Occipital lobe (tissue), 3 donors: ENCODE measurements around the gene RCOR1. TPM values are rescaled to one million over a fixed set of nuclear protein-coding genes. Genes with fewer than 3 reads are reported as not detected.

Experiments
- DNase-seq: peaks from one replicate; lab custom pipeline; 2025; lab: John Stamatoyannopoulos, UW
- small RNA-seq: library from RNA; depleted of rRNA; stranded (forward); fragments of <200 nt; gene quantifications from one replicate; pipeline ENCODE3, GENCODE V24; 2014
- total RNA-seq: library from RNA; depleted of rRNA; stranded (reverse); fragments of >200 nt; gene quantifications from one replicate; pipeline ENCODE4 v1.2.3, GENCODE V29; 2014

RCOR1 gene
- total RNA-seq, 1 donor from 2014 or later: 13.1 TPM

DNA sequence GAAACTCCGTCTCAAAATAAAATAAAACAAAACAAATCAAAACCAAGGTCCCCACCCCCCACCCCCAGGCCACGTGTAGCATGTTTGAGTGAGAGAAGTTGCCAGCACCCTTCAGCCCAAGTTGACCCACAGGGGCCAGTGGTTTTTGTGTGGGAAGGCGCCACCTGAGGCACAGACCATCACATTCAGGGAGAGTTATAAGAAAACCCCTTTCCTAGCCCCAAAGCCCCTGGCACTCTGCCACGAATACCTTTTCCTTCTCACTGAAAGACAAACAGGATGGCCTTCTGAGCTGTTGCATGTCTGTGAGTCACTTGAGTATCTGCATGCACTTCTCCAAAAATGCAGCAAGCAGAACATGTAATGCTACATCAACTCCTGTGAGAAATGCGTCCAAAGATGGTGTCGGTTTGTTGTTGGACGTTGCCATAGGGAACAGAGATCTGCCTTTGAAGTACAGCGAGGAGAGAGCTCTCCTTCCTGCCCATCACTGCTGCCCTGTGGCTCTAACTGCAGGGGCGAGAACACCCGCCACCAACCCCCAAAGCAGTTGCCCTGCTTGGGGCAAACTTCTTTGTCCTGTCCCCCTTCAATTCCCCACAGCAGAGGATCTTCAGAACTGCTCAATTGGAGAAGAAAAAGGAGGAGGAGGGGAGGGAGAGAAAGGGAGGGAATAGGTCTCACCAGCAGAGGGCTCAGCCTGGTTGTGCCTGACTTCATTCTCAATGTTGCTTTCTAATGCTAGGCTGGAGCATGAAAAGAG lies 182.1 kb downstream of the RCOR1 start:
- no peak for DNase-seq

DNA sequence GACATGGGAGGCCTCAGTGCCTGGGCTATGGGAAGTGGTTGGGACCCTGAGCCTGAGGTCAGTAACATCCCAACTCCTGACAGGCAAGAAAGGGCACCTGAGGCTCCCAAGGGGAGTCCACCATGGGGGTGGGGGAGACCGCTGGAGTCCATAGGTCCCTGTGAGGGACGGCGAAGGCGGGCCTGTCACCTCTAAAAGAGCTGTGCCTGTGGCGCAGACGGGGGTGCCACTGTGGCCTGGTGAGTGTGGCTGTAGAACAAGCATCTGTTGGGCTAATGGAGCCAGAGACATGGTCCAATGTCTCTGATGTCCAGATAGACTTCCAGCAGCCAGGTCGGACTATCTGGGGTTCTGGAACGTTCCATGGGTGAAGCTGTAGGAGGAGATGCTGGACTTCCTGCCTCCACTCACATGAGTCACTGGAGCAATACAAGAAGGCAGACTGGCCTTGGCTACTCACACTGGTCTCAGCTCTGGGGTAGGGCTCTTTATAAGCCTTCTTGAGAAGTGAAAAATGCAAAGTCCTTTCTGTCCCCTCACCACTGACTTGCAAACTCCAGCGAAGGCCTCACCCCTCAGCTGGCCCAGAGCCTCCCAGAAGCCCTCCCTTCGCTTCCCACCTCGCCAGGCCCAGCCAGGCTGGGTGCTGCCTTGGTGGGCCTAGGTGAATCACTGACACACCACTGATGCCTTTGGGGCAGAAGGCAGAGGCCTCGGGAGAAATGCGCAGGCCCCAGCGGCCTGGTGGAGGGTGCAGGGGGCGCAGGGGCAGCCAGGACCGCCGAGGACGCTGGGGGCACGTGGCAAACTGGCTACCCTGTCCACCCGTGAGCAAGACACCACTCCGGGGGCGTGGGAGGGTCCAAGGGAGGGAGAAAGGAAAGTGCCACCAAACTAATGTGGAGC lies 183.7 kb downstream of the RCOR1 start:
- no peak for DNase-seq

DNA sequence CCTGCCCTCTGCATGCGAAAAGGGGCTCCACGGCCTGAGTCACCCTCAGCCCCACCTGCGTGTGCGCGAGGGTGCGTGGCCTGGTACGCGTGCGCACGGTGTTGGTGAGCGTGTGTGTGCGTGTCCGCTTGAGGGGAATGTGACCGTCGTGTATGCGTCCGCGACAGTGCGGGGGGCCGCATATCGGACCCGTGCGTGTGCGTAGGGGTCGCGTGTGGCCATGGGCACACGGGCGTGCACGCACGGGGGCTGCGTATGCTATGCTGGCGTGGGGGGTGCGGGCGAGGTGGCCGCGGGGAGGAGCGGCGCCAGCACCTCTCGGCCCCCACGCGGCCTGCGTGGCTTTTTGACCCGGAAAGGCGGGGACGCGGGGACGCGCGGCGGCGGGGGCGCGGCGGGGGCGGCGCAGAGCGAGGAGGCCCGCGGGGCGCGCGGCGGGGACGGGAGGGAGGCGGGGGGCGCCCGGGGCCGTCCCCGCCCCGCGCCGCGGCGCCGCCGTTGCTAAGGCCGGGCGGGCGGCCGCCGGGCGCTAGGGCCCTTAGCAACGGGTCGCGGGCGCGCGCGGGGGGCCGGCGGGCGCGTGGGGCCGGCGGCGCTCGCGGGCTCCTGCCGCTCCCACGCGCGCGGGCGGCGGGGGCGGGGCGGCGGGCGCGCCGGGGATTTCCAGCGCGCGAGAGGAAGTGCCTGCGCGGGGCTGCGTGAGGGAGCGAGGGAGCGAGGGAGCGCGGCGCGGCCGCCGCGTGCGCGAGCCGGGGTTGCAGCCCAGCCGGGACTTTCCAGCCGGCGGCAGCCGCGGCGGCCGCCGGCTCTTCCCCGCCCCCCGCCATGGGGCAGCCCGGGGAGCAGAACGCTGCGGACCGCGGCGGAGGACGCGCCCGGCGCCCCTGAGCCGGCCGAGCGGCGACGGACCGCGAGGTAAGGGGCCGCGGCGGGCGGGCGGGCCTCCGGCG lies 184.6 kb downstream of the RCOR1 start, which contains the start of gene TRAF3:
Gene TRAF3 (plus strand): TSS at position 689 of the 950 bp plus-strand sequence. CDS start 92,753 bp downstream, outside the sequence.
- no peak for DNase-seq

DNA sequence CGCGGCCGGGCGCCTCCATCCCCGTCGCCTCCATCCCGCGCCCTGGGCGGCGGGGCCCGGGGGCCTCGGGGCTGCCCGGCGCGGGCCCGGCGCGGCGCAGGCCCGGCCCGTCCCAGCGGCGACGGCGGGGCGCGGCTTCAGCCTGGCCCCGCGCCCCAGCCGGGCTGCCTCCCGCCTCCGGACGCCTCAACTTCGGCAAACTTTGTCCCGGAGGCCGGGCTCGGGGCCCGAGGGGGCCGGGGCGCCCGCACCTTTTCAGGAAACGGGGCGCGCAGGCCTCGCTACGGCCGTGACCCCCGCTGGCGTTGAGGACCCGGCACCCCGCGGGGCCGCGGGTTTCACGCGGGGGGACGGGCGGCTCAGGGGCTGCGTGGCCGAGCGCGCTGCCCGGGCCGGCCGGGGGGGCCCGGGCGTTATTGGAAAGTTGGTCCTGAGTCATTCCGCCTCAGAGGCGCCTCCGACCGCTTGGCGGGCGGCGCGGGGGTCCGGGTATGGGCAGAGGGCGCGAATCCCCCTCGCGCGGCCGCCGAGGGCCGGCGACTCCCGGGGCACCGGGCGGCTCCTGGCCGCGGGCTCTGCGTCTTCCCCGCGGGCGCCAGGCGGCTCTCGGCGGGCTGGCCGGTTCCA lies 185.4 kb downstream of the RCOR1 start:
- DNase-seq: no peak

DNA sequence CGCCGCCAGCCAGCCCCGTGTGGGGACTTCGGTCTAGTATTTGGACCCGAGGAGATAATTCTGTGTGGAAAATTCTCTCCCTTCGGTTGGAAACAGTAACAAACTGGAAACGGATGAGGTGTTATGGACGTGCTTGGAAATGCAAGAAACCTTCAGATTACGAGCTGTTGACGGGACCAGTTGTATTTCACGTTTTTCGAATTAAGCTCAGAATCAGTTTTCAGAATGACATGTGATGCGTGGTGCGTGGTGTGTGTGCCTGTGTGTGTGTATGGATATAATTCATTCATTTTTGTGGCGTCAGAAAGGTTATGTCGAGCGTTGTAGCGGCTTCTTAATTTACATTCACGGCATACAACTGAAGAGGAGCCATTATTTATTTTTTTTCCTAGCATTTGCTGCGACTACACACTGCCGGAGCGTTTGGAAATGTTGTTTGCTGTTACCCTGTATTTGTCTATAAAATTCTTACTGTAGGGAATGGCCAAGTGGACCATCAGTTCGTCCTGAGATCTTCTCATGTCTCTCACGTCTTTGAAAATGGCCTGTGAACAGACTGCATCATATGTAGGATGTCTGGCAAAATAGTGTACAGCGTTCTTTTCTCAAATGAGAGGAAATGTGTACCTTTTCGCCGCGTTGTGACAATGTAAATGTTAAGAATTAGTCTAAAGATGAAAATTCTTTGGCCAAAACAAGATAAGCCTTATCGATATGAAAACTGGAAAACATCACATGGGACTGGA lies 186.1 kb downstream of the RCOR1 start:
- no peak for DNase-seq

DNA sequence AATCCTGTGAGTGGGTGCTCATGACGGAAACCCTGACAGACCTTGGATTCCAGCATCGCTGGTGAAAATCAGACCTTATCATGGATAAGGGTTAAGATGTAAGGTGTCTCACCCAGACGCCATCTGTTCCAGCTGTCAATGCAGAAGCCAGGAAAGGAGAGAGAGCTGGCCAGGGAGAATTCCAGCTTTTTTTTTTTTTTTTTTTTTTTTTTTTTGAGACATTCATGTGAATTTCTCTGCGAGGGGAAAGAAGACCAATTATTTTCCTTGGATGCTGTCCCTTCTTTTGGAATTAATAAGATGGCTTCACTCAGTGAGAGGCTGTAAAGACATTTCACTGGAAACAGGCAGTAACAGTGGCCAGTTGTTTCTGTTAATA lies 186.6 kb downstream of the RCOR1 start:
- no peak for DNase-seq

DNA sequence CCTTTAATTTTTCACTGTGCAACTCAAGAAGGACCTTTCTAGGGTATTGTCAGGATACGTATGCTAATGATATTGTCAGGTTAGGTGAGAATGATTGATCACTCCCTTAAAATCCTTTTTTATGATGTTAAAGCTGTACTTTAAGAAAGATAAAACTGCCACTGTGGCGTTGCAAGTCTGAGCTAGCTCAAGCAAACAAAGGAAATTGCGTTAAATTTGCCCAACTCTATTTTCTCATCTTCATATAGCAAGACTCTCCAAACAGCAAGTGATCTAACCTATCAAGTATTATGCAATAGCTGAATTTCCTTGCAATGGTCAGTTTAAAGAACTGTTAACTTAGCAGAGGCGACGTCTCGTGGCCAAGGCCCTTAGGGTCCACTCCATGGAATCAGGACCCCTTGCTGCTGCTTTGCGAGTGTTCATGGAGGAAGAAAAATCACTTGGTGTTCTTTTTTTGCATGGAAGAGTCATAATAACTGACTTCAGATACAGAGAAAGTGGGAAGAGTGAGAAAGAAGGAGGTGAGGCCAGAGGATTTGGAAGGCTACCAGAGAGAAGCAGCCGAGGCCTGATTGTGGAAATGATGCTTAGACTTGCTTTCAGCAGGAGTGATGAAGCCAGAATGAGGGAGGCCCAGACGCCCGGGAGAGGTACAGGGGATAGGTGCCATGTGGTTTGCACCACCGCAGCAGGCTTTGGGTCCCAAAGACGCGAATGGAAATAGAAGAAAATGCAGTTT lies 187.3 kb downstream of the RCOR1 start:
- DNase-seq: no peak

Small RNA genes lying within 50 kb of the gene (small RNA-seq; reads per million reads assigned to genes)
- gene RF00019: not detected
- gene RN7SL546P: not detected

Other genes starting within 250 kb of the RCOR1 start
- gene CINP, start 229.8 kb upstream of the RCOR1 start, total RNA-seq: 23.1 TPM
- gene TECPR2, start 229.7 kb upstream of the RCOR1 start, total RNA-seq: 15.9 TPM
- 5.9 TPM for gene ANKRD9, start 82.9 kb upstream of the RCOR1 start, total RNA-seq
- gene TRAF3, start 184.8 kb downstream of the RCOR1 start, total RNA-seq: 20.1 TPM